ENCODE results near the gene SRSF9. TPM values are rescaled to one million over a fixed set of nuclear protein-coding genes. Genes with fewer than 3 reads are reported as not detected.

SRSF9 gene
- total RNA-seq, 4 donors from 2014 or later, result 64.5 to 107 (median 79.9) TPM

DNA sequence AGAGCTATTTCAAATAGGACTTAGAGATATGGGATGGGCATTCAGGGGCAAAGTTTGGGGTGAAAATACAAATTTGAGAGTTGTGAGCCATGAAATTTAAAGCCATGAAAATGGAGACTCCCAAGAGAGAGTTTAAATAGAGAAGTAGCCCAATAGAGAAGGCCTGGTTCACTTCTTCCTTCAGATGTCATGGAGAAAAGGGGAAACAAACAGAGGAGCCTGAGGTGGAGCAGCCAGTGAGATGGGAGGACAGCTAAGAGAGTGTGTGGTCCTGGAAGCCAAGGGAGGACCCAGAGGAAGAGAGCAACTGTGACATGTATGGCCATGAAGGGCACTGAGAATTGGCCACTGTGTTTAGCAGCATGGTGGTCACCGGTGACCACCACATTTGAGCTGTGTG lies 14.1 kb upstream of the SRSF9 start:
- H3K9me3 ChIP-seq, result no peaks in the 10 kb centered on the region
- no peak overlapping the region for H3K4me3 ChIP-seq (replicated peaks in 1 of 3)
- H3K4me1 ChIP-seq, result no peaks in the 10 kb centered on the region
- WGBS, 2 donors, result 100% methylated on average over 1 of the region's 1 CpG
- intact Hi-C loops (cut with DNase I), result no loop called here
- no peaks in the 10 kb centered on the region for H3K36me3 ChIP-seq
- no peak for DNase-seq
- TF ChIP-seq, protein P1, sequence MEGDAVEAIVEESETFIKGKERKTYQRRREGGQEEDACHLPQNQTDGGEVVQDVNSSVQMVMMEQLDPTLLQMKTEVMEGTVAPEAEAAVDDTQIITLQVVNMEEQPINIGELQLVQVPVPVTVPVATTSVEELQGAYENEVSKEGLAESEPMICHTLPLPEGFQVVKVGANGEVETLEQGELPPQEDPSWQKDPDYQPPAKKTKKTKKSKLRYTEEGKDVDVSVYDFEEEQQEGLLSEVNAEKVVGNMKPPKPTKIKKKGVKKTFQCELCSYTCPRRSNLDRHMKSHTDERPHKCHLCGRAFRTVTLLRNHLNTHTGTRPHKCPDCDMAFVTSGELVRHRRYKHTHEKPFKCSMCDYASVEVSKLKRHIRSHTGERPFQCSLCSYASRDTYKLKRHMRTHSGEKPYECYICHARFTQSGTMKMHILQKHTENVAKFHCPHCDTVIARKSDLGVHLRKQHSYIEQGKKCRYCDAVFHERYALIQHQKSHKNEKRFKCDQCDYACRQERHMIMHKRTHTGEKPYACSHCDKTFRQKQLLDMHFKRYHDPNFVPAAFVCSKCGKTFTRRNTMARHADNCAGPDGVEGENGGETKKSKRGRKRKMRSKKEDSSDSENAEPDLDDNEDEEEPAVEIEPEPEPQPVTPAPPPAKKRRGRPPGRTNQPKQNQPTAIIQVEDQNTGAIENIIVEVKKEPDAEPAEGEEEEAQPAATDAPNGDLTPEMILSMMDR (IDR thresholded peaks at IDR 0.05), result no peak
- no peak for TF ChIP-seq POLR2A (IDR thresholded peaks at IDR 0.05)
- no peak overlapping the region for H3K27ac ChIP-seq
- no peaks in the 10 kb centered on the region for H3K27me3 ChIP-seq

DNA sequence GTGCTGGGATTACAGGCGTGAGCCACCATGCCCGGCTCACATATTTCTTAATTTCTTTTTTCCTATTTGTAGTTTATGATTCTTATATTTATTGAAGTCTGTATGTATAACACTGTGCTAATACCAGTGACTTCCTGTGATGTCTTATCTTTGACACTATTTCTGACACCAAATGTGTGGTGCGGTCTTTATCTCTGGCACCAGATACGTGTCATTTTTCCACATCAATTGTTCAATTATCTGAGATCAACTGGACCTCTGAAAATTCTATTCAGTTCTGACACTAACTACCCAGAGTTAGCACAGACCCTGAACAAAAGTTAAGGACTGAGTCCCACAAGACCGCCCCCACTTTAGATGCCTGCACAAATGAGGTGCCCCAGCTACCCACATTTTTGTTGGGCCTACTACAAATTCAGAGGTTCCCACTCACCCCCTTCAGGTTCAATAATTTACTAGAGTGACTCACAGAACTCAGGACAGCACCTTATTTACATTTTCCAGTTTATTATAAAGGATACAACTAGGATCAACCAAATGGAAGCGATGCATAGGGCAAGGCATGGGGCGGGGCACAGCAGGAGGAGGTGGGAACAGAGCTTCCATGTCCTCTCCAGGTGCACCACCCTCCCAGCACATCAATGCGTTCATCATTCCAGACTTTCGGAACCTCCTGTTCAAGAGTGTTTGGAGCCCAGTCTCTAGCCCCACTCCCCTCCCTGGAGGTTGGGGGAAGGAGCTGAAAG lies 11.6 kb upstream of the SRSF9 start:
- WGBS, 2 donors, result 96 to 97% methylated on average over 9 of the region's 9 CpGs

DNA sequence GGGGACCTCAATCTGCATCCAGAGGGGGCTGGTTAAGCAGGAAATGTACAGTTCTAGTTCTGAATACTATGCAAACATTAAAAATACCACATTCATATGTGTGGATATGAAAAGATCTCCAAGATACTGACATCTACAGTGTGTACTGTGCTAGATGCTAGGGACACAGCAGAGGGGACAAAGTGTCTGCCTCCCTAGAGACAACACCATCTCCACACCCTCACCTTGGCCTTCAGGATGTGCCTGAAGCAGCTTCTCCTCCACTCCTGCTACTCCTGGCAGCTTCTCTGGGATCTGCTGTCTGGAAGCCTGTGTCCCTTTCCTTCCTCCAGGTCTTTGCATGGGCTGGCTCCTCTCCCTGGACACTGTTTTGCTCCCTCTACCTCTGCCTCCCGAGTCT lies 10.7 kb upstream of the SRSF9 start:
- Histone ChIP-seq H3K9me3 (no peaks in the 10 kb centered on the region), H3K27me3 (no peaks in the 10 kb centered on the region), H3K36me3 (no peaks in the 10 kb centered on the region), H3K4me3 (replicated peaks in 1 of 3) (no peak overlapping the region), H3K4me1 (no peaks in the 10 kb centered on the region), H3K27ac (no peak overlapping the region)
- no peak for TF ChIP-seq POLR2A (IDR thresholded peaks at IDR 0.05)
- TF ChIP-seq, protein P1 (IDR thresholded peaks at IDR 0.05), result no peak
- intact Hi-C loops (cut with DNase I), result no loop called here
- DNase-seq, result no peak
- WGBS, 2 donors, result 68 to 70% methylated on average over 1 of the region's 1 CpG

More for the DNA sequence above, 11.6 kb upstream of the SRSF9 start:
- Histone ChIP-seq H3K4me3 (replicated peaks in 1 of 3) (no peak overlapping the region), H3K4me1 (no peaks in the 10 kb centered on the region), H3K27me3 (no peaks in the 10 kb centered on the region), H3K36me3 (no peaks in the 10 kb centered on the region), H3K9me3 (no peaks in the 10 kb centered on the region), H3K27ac (no peak overlapping the region)
- no peak for DNase-seq
- intact Hi-C loops (cut with DNase I), result no loop called here
- TF ChIP-seq POLR2A (IDR thresholded peaks at IDR 0.05), result no peak
- TF ChIP-seq, protein P1 (IDR thresholded peaks at IDR 0.05), result no peak

DNA sequence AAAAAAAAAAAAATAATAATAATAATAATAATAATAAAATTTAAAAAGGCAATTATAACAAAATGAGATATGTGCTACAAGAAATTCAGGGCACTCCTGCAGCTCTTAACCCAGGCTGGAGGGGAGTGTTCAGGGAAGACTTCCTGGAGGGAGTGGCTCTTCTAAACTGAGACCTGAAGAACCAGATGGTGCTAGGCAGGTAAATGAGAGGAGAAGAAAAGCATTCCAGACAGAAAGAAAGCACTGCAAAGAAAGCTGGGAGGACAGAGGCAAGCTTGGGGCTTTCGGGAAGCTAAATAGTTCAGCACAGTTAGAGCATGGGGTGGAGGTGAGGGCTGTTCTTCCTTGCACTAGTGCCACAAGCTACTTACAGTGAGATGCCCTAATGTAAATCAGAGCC lies 9.9 kb upstream of the SRSF9 start:
- H3K4me3 ChIP-seq (replicated peaks in 1 of 3), result no peak overlapping the region
- H3K36me3 ChIP-seq, result no peaks in the 10 kb centered on the region
- intact Hi-C loops (cut with DNase I), result no loop called here
- no peak for DNase-seq
- no peaks in the 10 kb centered on the region for H3K27me3 ChIP-seq
- H3K9me3 ChIP-seq, result no peaks in the 10 kb centered on the region
- TF ChIP-seq, protein P1 (IDR thresholded peaks at IDR 0.05), result no peak
- no peak for TF ChIP-seq POLR2A (IDR thresholded peaks at IDR 0.05)
- H3K4me1 ChIP-seq, result peaks cover 0 to 2% of the 10 kb centered on the region in 2 donors
- 90 to 100% methylated on average over 1 of the region's 1 CpG for WGBS, 2 donors
- no peak overlapping the region for H3K27ac ChIP-seq

DNA sequence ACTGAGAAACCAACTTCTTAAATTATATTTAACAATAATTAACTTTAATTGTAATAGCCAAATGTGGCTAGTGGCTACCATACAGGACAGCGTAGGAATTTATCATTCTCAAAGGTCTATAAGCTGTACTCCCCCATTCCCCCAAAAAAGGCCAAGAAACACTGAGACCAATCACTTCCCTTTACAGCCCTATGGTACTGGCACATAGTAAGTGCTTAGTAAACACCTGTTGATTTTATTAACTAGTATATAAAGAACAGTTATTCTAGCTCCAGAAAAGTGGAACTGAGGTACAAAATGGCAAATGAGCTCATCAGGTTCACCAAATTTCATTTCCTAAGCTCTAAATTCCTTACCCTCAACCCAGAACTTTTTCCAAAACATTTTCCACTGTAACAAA lies 6.1 kb upstream of the SRSF9 start:
- no peak overlapping the region for H3K4me3 ChIP-seq (replicated peaks in 1 of 3)
- no peaks in the 10 kb centered on the region for H3K9me3 ChIP-seq
- DNase-seq, result no peak
- WGBS, 2 donors, result 96% methylated on average over 1 of the region's 1 CpG
- intact Hi-C loops (cut with DNase I), result no loop called here
- no peaks in the 10 kb centered on the region for H3K36me3 ChIP-seq
- no peak overlapping the region for H3K27ac ChIP-seq
- H3K27me3 ChIP-seq, result no peaks in the 10 kb centered on the region
- peaks cover 0 to 5% of the 10 kb centered on the region in 2 donors for H3K4me1 ChIP-seq
- no peak for TF ChIP-seq POLR2A (IDR thresholded peaks at IDR 0.05)
- TF ChIP-seq, protein P1 (IDR thresholded peaks at IDR 0.05), result no peak
